WTC11 (cell line): Measurements from ENCODE around the gene EHD1.

Experiments used
- CTCF ChIP-seq: fragments of 200-600 bp; IDR thresholded peaks from 2 replicates; pipeline ENCODE4 v1.8.0; 2022; ENCODE audit warnings: antibody characterized with exemption
- IRF1 ChIP-seq: sonication (generic); formaldehyde crosslinking; IDR thresholded peaks from 2 replicates; pipeline ENCODE4 v1.8.0; 2023; ENCODE audit warnings: missing genetic modification reagents
- MAX ChIP-seq: sonication (generic); formaldehyde crosslinking; IDR thresholded peaks from 2 replicates; pipeline ENCODE4 v1.8.0; 2022; ENCODE audit warnings: mild to moderate bottlenecking, missing genetic modification reagents
- NR3C1 ChIP-seq: sonication (generic); formaldehyde crosslinking; conservative IDR thresholded peaks from 2 replicates; pipeline ENCODE4 v1.8.1; 2023; ENCODE audit warnings: low read depth, mild to moderate bottlenecking, missing genetic modification reagents
- PRDM15 ChIP-seq: sonication (generic); formaldehyde crosslinking; IDR thresholded peaks from 2 replicates; pipeline ENCODE4 v1.8.0; 2022; ENCODE audit warnings: missing genetic modification reagents
- RORB ChIP-seq: fragments of 250-450 bp; sonication (Bioruptor Pico); IDR thresholded peaks from 2 replicates; pipeline ENCODE4 v1.9.0; 2021; ENCODE audit warnings: mild to moderate bottlenecking
- SMAD4 ChIP-seq: sonication (generic); formaldehyde crosslinking; IDR thresholded peaks from 2 replicates; pipeline ENCODE4 v1.8.0; 2022; ENCODE audit warnings: mild to moderate bottlenecking, missing genetic modification reagents
- SP1 ChIP-seq: sonication (generic); formaldehyde crosslinking; conservative IDR thresholded peaks from 2 replicates; pipeline ENCODE4 v1.8.1; 2022; ENCODE audit warnings: missing genetic modification reagents
- ZBTB21 ChIP-seq: sonication (generic); formaldehyde crosslinking; IDR thresholded peaks from 2 replicates; pipeline ENCODE4 v1.8.1; 2023; ENCODE audit warnings: mild to moderate bottlenecking, missing genetic modification reagents, borderline replicate concordance

GRCh38 chr11:64826062-64826461, 52.4 kb downstream of the EHD1 start:
- no peak for TF ChIP-seq CTCF
- no peak for TF ChIP-seq PRDM15 (CRISPR knock-in tag)
- no peak for TF ChIP-seq IRF1 (CRISPR knock-in tag)
- TF ChIP-seq NR3C1 (CRISPR knock-in tag) = no peak
- TF ChIP-seq MAX (CRISPR knock-in tag) = no peak
- no peak for TF ChIP-seq SMAD4
- TF ChIP-seq ZBTB21 (CRISPR knock-in tag) = no peak
- no peak for TF ChIP-seq SP1
- TF ChIP-seq RORB (CRISPR knock-in tag) = no peak
